GM12874 (cell line): ENCODE data around the gene APOBR.

ENCODE experiments used
- CTCF ChIP-seq: IDR thresholded peaks from 2 replicates; pipeline ENCODE4 v1.5.1; 2011; ENCODE audit warnings: low read depth, mild to moderate bottlenecking, control low read depth, low read length, moderate library complexity; ENCODE audit not compliant: insufficient read depth

The APOBR gene

DNA sequence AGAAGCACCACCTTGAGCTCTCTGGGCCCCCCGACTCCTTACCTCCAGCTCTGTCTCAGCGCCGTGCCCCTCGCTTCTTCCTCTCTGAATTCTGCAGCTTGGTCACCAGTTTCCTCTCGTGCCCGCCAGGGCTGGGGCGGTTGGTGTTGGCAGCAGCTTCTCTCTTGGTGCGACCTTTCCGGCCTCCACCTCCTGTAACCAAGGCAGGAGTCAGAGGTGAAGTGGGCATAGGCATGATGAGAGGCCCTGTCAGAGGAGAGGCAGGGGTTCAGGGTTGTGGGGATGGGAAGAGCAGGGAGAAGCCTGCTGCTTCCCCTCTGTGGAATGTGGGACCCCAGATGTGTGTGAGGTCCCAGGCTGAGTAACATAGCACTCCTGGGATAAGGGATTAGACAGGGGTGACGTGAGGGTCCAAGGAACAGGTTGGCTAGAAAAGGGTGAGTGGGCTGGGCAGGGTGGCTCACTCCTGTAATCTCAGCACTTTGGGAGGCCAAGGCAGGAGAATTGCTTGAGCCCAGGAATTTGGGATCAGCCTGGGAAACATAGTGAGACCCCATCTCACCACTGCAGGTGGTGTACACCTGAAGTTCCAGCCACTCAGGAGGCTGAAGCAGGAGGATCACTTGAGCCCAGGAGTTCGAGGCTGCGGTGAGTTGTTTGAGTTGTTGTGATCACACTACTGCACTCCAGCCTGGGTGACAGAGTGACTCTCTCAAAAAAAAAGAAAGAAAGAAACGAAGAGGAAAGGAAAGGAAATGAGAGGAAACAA is 43.7 kb downstream of the APOBR start:
- no peak for TF ChIP-seq CTCF

GRCh38 chr16:28538733-28539596 is 44.5 kb downstream of the APOBR start, which contains the start of gene NUPR1:
Gene NUPR1, minus strand, starts transcription at chr16:28538974. Its CDS starts 67 bp downstream, at chr16:28538907.
- TF ChIP-seq CTCF = no peak

GRCh38 chr16:28540346-28540745 is 45.9 kb downstream of the APOBR start:
- no peak for TF ChIP-seq CTCF

- TF ChIP-seq CTCF = no peak
Observed at GRCh38 chr16:28542646-28543045, 48.2 kb downstream of the APOBR start.

DNA sequence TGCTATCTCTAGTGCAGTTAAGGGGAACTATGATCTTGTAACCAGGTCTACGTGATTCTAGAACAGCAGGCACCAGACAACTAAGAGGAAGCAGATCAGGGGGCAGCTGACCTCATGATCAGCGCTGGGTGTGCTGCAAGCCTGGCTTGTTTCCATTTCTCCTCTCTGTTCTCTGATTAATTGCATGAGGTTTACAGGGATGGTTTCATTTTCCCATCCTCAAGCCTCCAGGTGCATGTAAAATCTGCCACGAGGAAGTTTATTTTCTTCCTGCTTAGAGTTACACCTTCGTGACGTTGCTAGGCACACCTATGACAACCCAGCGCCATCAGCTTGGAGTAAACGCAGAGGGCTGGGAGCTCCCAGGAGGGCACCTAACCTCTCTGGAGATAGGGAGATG is 48.6 kb downstream of the APOBR start:
- no peak for TF ChIP-seq CTCF

- no peak for TF ChIP-seq CTCF
Observed at GRCh38 chr16:28544998-28545397, 50.6 kb downstream of the APOBR start.

GRCh38 chr16:28546626-28547025 is 52.2 kb downstream of the APOBR start:
- TF ChIP-seq CTCF = no peak
